Astrocyte of the cerebellum (primary cell): ENCODE data around the gene MKRN2OS.
"Not testable (repeated sequence)": the region's sequence is repeated elsewhere in the genome, so short reads cannot be mapped to it uniquely, and the experiment has no call there.

Source experiments
- DNase-seq: peaks from one replicate; pipeline ENCODE4 v3.0.0-alpha.2; 2011; ENCODE audit warnings: low read depth
- H3K4me3 ChIP-seq: 2 replicates; pipeline ENCODE4 v1.5.1; 2011; ENCODE audit warnings: mild to moderate bottlenecking, low read depth, low read length, moderate library complexity
- CTCF ChIP-seq: IDR thresholded peaks from 2 replicates; pipeline ENCODE4 v1.5.1; 2012; ENCODE audit warnings: low read length, low read depth, moderate library complexity, mild to moderate bottlenecking; ENCODE audit errors: missing control alignments
- in situ Hi-C: cut with HindIII; loops from 2 replicates; pipeline ENCODE4 v1.10.0; 2017; ENCODE audit warnings: low sequenced_read_pairs

Gene MKRN2OS

GRCh38 chr3:12544652-12545472, 437 bp downstream of the MKRN2OS start:
- DNase-seq: no peak
- no peak for TF ChIP-seq CTCF
- in situ Hi-C loops: no loop called here
- H3K4me3 ChIP-seq: no peak overlapping the region

- in situ Hi-C loops, DNase-seq, H3K4me3 ChIP-seq: not testable (repeated sequence)
Observed at GRCh38 chr3:12543497-12543896, 1.8 kb downstream of the MKRN2OS start.

GRCh38 chr3:12541625-12542024, 3.7 kb downstream of the MKRN2OS start:
- TF ChIP-seq CTCF: peak; percentile 30
- DNase-seq: no peak
- in situ Hi-C loops: no loop called here
- no peak overlapping the region for H3K4me3 ChIP-seq

DNA sequence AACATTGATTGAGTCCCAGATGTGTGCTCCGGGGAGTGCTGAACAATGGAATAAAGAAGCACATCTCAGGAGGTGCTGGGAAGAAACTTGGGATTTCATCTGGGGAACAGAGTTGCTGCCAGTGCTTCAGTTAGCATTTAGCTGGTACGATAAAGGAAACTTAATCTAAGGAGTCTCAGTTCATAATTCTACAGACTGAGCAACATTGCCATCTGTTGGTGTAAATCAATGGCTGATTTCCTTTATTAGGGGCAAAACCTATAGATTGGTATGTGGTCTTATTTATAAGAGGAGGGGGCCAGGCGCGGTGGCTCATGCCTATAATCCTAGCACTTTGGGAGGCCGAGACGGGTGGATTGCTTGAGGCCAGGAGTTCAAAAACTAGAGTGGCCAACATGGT, 8.9 kb downstream of the MKRN2OS start:
- in situ Hi-C loops: no loop called here
- no peak for DNase-seq
- no peak overlapping the region for H3K4me3 ChIP-seq
- peak; percentile 42 for TF ChIP-seq CTCF

GRCh38 chr3:12532182-12532581, 13.1 kb downstream of the MKRN2OS start:
- no peak for DNase-seq
- no peak overlapping the region for H3K4me3 ChIP-seq
- TF ChIP-seq CTCF: no peak
- in situ Hi-C loops: no loop called here

DNA sequence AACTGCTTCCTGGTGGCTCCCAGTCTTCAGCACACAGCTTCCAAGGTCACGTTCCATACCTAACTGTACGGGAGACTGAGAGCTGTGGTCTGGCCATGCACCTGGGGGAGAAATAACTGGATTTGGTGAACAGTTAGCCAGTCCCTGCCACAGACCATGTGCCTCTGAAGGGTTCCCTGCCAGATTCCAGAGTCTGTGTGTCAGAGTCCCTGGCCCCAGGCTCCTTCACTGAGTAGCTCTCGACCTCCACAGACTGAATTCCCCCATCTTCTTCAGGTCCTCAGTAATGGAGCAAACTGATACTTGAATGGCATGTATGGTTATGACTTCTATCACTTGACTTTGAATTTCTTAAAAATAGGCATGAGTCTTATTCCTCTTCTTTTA, 17.5 kb downstream of the MKRN2OS start:
- no peak overlapping the region for H3K4me3 ChIP-seq
- DNase-seq: no peak
- TF ChIP-seq CTCF: no peak
- in situ Hi-C loops: no loop called here

- DNase-seq: no peak
- in situ Hi-C loops: no loop called here
- TF ChIP-seq CTCF: no peak
- H3K4me3 ChIP-seq: no peak overlapping the region
Observed at GRCh38 chr3:12522721-12523120, 22.6 kb downstream of the MKRN2OS start.
